OCI-LY3 (cell line): Measurements from ENCODE around the gene FMN1.

Experiments
- H2AFZ ChIP-seq: fragments of 200-600, 300-600 bp; shearing (Covaris generic); 2 replicates; pipeline ENCODE4 v1.6.0; 2014; ENCODE audit warnings: antibody characterized with exemption, low read depth, low read length
- H3K27ac ChIP-seq: fragments of 200-600, 300-600 bp; sonication (generic); 2 replicates; pipeline ENCODE4 v1.5.1; 2014; ENCODE audit warnings: mild to moderate bottlenecking, low read length, moderate library complexity, mixed read lengths
- H3K27me3 ChIP-seq: fragments of 200-600, 300-600 bp; sonication (generic); 2 replicates; pipeline ENCODE4 v1.6.1; 2014; ENCODE audit warnings: low read depth, low read length, mixed read lengths
- H3K36me3 ChIP-seq: fragments of 200-600, 300-600 bp; sonication (generic); replicated peaks from 2 replicates; pipeline ENCODE3; 2014; ENCODE audit warnings: low read depth, low read length, mixed read lengths
- H3K4me1 ChIP-seq: fragments of 300-600, 200-600 bp; sonication (generic); 2 replicates; pipeline ENCODE4 v1.6.1; 2014; ENCODE audit warnings: low read length, mixed read lengths
- H3K4me2 ChIP-seq: fragments of 200-600, 300-600 bp; sonication (generic); 2 replicates; pipeline ENCODE4 v1.6.1; 2014; ENCODE audit warnings: low read length, mixed read lengths
- H3K4me3 ChIP-seq: fragments of 300-600, 200-600 bp; sonication (generic); 2 replicates; pipeline ENCODE4 v1.5.1; 2014; ENCODE audit warnings: antibody characterized with exemption, mild to moderate bottlenecking, low read length, moderate library complexity
- H3K79me2 ChIP-seq: fragments of 300-600, 200-600 bp; shearing (Covaris generic); 2 replicates; pipeline ENCODE4 v1.6.1; 2014; ENCODE audit warnings: mild to moderate bottlenecking, low read length, mixed read lengths
- H3K9ac ChIP-seq: fragments of 300-600, 200-600 bp; shearing (Covaris generic); 2 replicates; pipeline ENCODE4 v1.6.0; 2014; ENCODE audit warnings: mild to moderate bottlenecking, low read length, moderate library complexity
- H3K9me3 ChIP-seq: fragments of 200-600, 300-600 bp; shearing (Covaris generic); 2 replicates; pipeline ENCODE4 v1.6.1; 2014; ENCODE audit warnings: low read length, mixed read lengths; ENCODE audit not compliant: insufficient read depth
- H4K20me1 ChIP-seq: fragments of 200-600, 300-600 bp; sonication (generic); 2 replicates; pipeline ENCODE4 v1.6.1; 2016; ENCODE audit warnings: low read length, mixed read lengths; ENCODE audit not compliant: insufficient read depth
- CTCF ChIP-seq: fragments of 200-600, 300-600 bp; sonication (generic); IDR thresholded peaks from 2 replicates; pipeline ENCODE4 v1.5.1; 2014; ENCODE audit warnings: antibody characterized with exemption, low read length, low read depth
- EZH2phosphoT487 ChIP-seq: fragments of 200-600 bp; shearing (Covaris generic); IDR thresholded peaks from 2 replicates; pipeline ENCODE4 v1.6.1; 2018; ENCODE audit warnings: antibody characterized with exemption, mixed run types, low read depth

FMN1 gene

GRCh38 chr15:32757426-32757825 is 437.1 kb downstream of the FMN1 start:
- no peak for TF ChIP-seq EZH2phosphoT487
- TF ChIP-seq CTCF: no peak
- no peaks in the 10 kb centered on the region for H3K36me3 ChIP-seq
- no peaks in the 10 kb centered on the region for H3K79me2 ChIP-seq
- no peak overlapping the region for H3K4me2 ChIP-seq
- H4K20me1 ChIP-seq: no peaks in the 10 kb centered on the region
- no peak overlapping the region for H2AFZ ChIP-seq
- H3K27ac ChIP-seq: no peak overlapping the region
- H3K9ac ChIP-seq: no peak overlapping the region
- peaks cover 8% of the 10 kb centered on the region for H3K4me1 ChIP-seq
- no peaks in the 10 kb centered on the region for H3K9me3 ChIP-seq
- H3K4me3 ChIP-seq: no peak overlapping the region
- H3K27me3 ChIP-seq: peaks cover 45% of the 10 kb centered on the region

GRCh38 chr15:32750979-32751378 is 443.5 kb downstream of the FMN1 start:
- Histone ChIP-seq H3K27me3 (peaks cover 27% of the 10 kb centered on the region), H3K79me2 (no peaks in the 10 kb centered on the region), H3K4me2 (no peak overlapping the region), H3K4me3 (no peak overlapping the region), H3K9ac (no peak overlapping the region), H2AFZ (no peak overlapping the region), H4K20me1 (no peaks in the 10 kb centered on the region), H3K9me3 (no peaks in the 10 kb centered on the region), H3K36me3 (no peaks in the 10 kb centered on the region), H3K27ac (no peak overlapping the region), H3K4me1 (no peaks in the 10 kb centered on the region)
- TF ChIP-seq CTCF (no peak), EZH2phosphoT487 (no peak)

DNA sequence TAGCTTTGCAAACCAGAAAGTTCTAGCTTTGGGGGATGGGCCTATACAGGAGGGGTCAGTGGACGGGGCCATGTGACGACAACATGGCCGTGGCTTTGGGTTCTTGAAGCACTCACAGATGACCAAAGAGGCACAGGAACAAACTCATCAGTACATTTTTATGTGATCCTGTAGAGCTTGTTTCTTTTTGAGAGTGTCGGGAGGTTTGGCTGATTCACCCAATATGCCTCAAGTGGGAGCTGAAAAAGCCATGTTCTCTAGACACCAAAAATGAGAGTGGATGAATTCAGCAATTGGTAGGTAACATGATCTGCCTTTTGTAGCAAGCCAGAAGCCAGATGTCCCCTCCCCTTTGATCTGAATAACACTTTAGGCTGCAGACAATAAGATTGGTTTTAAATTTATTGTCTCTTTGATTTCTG is 446.6 kb downstream of the FMN1 start:
- Histone ChIP-seq H3K4me1 (no peaks in the 10 kb centered on the region), H3K27ac (no peak overlapping the region), H3K36me3 (no peaks in the 10 kb centered on the region), H3K4me3 (no peak overlapping the region), H4K20me1 (no peaks in the 10 kb centered on the region), H3K27me3 (peaks cover 25% of the 10 kb centered on the region), H3K79me2 (no peaks in the 10 kb centered on the region), H3K9me3 (no peaks in the 10 kb centered on the region), H3K9ac (no peak overlapping the region), H3K4me2 (no peak overlapping the region), H2AFZ (no peak overlapping the region)
- TF ChIP-seq CTCF (no peak), EZH2phosphoT487 (no peak)

DNA sequence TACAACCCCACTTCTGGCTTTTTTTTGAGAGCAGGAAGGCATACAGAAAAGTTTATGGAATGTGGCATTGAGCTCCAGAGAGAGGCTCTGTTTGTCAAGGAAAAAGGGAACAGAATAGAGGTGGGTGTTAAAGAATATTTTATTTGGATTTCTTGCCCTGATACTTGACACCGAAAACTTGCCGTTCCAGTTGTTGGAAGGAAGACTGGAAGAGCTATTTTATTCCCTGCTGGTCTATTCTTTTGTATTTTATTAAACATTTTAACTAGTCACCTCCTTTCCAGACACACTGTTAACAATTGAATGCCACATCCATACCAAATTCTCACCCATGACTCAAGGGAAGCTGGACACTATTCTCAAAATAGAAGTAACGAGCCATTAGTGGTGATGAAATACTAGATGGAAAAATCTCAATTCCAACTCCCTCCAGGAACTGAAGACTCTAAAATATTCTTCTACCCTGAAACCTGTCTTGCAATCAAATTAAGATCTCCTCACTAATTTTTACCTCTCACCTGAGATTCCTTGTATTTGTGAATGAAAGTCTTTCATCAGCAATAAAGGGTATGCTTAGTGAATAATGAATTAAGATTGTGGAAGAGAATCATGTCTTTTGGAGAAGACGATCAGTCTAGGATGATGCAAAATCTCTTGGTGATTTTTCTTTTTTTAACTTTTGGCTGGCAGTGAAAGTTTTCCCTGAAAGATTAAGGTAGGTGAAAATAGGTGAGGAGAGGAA is 448.2 kb downstream of the FMN1 start:
- H3K9me3 ChIP-seq: no peaks in the 10 kb centered on the region
- TF ChIP-seq CTCF: no peak
- no peak for TF ChIP-seq EZH2phosphoT487
- no peaks in the 10 kb centered on the region for H3K79me2 ChIP-seq
- no peaks in the 10 kb centered on the region for H3K36me3 ChIP-seq
- no peak overlapping the region for H3K27ac ChIP-seq
- H2AFZ ChIP-seq: no peak overlapping the region
- no peak overlapping the region for H3K4me2 ChIP-seq
- H3K9ac ChIP-seq: no peak overlapping the region
- no peaks in the 10 kb centered on the region for H3K4me1 ChIP-seq
- no peak overlapping the region for H3K4me3 ChIP-seq
- H3K27me3 ChIP-seq: peaks cover 23% of the 10 kb centered on the region
- no peaks in the 10 kb centered on the region for H4K20me1 ChIP-seq
